Measurements from ENCODE around the gene PCSK6. TPM values are rescaled to one million over a fixed set of nuclear protein-coding genes. Genes with fewer than 3 reads are reported as not detected.

PCSK6 gene
- total RNA-seq, 1 donor from 2014 or later: 3.3 TPM

- intact Hi-C loops (cut with micrococcal nuclease): loop anchor here (5.0 kb wide), 2 partner anchors 141 to 1164 kb away; no protein-coding TSS in a partner anchor
Observed at GRCh38 chr15:101500865-101501551, 11.5 kb upstream of the PCSK6 start.

GRCh38 chr15:101499863-101500713 lies 10.6 kb upstream of the PCSK6 start:
- intact Hi-C loops (cut with micrococcal nuclease): loop anchor here (5.0 kb wide), 2 partner anchors 142 to 1163 kb away; no protein-coding TSS in a partner anchor

GRCh38 chr15:101498717-101499480 lies 9.4 kb upstream of the PCSK6 start:
- intact Hi-C loops (cut with micrococcal nuclease): no loop called here

GRCh38 chr15:101498076-101498716 lies 8.7 kb upstream of the PCSK6 start:
- intact Hi-C loops (cut with micrococcal nuclease): no loop called here

- intact Hi-C loops (cut with micrococcal nuclease): no loop called here
Observed at GRCh38 chr15:101497484-101498034, 8.1 kb upstream of the PCSK6 start.

GRCh38 chr15:101497017-101497416 lies 7.5 kb upstream of the PCSK6 start:
- intact Hi-C loops (cut with micrococcal nuclease): no loop called here

GRCh38 chr15:101496198-101496986 lies 6.9 kb upstream of the PCSK6 start:
- intact Hi-C loops (cut with micrococcal nuclease): no loop called here

GRCh38 chr15:101495334-101496197 lies 6.1 kb upstream of the PCSK6 start:
- intact Hi-C loops (cut with micrococcal nuclease): no loop called here

- intact Hi-C loops (cut with micrococcal nuclease): no loop called here
Observed at GRCh38 chr15:101494251-101494796, 4.8 kb upstream of the PCSK6 start.

GRCh38 chr15:101492766-101493692 lies 3.5 kb upstream of the PCSK6 start:
- intact Hi-C loops (cut with micrococcal nuclease): no loop called here

GRCh38 chr15:101491734-101492640 lies 2.5 kb upstream of the PCSK6 start:
- intact Hi-C loops (cut with micrococcal nuclease): no loop called here

- intact Hi-C loops (cut with micrococcal nuclease): no loop called here
Observed at GRCh38 chr15:101490922-101491733, 1.6 kb upstream of the PCSK6 start.

- intact Hi-C loops (cut with micrococcal nuclease): no loop called here
Observed at GRCh38 chr15:101490408-101490891, 943 bp upstream of the PCSK6 start.

- intact Hi-C loops (cut with micrococcal nuclease): no loop called here
Observed at GRCh38 chr15:101489237-101489598, 289 bp downstream of the PCSK6 start.

GRCh38 chr15:101488300-101489164 lies 975 bp downstream of the PCSK6 start:
- intact Hi-C loops (cut with micrococcal nuclease): no loop called here
